Activated CD4-positive, alpha-beta T cell treated with anti-CD3 and anti-CD28 coated beads, Interleukin-2, amount 50 U/mL, for 24 hours (primary cell): ENCODE measurements around the gene CGNL1.

ENCODE experiments used
- DNase-seq, 2 donors: peaks; one replicate each; pipeline ENCODE4 v3.0.0-alpha.2; 2020; ENCODE audit warnings: low read depth in 1 of 2, low spot score in 1 of 2

Gene CGNL1, protein sequence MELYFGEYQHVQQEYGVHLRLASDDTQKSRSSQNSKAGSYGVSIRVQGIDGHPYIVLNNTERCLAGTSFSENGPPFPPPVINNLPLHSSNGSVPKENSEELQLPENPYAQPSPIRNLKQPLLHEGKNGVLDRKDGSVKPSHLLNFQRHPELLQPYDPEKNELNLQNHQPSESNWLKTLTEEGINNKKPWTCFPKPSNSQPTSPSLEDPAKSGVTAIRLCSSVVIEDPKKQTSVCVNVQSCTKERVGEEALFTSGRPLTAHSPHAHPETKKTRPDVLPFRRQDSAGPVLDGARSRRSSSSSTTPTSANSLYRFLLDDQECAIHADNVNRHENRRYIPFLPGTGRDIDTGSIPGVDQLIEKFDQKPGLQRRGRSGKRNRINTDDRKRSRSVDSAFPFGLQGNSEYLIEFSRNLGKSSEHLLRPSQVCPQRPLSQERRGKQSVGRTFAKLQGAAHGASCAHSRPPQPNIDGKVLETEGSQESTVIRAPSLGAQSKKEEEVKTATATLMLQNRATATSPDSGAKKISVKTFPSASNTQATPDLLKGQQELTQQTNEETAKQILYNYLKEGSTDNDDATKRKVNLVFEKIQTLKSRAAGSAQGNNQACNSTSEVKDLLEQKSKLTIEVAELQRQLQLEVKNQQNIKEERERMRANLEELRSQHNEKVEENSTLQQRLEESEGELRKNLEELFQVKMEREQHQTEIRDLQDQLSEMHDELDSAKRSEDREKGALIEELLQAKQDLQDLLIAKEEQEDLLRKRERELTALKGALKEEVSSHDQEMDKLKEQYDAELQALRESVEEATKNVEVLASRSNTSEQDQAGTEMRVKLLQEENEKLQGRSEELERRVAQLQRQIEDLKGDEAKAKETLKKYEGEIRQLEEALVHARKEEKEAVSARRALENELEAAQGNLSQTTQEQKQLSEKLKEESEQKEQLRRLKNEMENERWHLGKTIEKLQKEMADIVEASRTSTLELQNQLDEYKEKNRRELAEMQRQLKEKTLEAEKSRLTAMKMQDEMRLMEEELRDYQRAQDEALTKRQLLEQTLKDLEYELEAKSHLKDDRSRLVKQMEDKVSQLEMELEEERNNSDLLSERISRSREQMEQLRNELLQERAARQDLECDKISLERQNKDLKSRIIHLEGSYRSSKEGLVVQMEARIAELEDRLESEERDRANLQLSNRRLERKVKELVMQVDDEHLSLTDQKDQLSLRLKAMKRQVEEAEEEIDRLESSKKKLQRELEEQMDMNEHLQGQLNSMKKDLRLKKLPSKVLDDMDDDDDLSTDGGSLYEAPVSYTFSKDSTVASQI

DNA sequence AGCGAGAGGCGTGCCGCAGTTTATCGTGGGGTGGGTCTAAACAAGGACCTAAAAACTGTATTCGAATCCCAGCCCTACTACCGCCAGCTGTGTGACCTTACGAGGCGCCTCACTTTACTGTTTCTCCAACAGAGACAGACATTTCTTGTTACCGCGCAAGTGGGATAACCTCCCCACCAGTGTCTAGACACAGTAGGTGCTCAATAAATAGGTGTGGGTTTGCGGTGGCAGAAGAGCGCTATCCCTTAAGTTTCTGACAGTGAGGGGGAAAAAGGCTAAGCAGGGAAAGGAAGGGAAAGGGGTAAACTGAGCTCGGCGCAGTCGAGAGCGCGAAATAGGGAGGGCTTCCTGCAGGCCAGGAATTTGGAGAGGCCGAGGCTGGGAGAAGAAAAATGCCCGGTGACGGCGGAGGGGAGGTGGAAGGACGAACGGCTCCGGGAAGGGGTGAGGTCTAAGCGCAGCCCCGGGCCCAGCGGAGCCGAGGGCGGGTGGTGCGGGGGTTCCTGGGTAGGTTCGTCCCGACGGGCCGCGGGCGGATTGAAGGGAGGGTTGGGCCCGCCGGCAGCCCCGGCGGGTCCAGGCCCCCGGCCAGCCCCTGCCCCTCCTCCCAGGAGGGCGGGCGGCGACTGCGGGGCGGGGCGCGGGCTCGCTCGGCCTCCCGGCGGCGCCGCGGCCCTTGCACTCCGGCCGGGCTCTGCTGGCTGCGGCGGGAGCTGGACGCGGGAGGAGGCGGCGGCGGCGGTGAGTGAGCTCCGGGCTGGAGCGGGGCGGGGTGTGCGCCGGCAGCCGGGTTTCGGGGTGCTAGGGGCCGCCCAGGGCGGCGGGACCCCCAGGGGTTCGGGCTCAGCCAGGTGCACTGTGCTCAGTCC lies at the start of gene CGNL1:
Gene CGNL1, plus strand, starts transcription at position 679 of the 869 bp plus-strand sequence. CDS start 61,495 bp downstream, outside the sequence.
- no peak for DNase-seq

DNA sequence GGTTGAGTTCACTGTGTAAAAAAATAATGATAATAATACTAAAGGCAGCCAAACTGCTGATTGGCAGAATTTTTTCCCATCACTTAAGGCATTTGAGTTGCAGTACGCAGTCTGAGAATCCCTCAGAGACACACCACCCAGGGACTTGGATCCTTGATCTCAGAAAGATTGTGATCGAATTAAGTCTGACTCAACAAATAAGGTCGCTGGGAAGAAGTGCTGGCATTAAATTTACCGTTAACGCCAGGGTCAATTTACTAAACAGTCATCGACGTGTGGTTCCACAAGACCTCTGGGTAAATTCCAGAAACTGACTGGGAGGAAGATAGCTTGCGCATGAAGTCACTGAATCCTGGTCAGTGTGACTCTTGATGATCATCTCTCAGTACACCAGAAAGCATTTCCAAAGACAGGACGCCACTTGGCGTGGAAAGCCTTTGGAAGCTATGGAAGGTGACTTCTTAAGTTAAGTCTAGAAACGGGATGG lies 48.3 kb upstream of the CGNL1 start:
- no peak for DNase-seq

DNA sequence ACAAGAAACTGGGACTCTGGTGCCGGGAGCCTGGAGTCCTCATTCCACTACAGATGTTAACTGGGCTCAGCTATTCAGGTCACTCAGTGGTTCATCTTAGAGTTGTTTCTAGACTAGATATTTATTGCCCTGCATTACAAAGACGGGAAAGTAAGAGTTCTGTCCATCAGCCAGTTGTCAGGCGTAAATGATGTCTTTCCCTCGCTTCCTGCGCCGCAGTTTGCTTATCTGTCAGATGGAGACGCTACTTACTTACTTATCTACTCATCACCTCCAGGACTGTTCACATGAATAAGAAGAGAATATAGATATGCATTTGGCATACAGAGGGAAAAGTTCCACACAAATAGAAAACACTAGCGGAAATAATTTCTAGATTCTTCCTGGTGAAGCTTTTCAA lies 47.8 kb upstream of the CGNL1 start:
- no peak for DNase-seq

DNA sequence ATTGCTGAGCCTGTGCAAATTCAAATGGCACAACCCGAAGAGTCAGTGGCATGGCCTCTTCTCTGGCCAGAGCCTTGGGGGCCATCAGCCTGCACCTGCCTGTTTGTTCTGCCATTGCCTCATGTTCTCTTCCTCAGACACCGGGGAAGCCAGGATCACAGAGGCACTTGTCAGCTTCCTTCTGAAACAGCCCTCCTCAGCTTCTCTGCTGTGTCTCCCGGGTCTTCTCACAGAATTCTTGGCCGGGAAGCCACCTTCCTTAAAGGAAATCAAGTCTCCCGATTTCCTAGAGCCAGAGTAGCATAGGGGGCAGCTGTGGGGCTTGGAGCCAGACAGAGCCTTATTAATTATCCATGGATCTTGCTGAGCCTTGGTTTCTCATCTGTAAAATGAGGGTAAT lies 47.4 kb upstream of the CGNL1 start:
- no peak for DNase-seq

DNA sequence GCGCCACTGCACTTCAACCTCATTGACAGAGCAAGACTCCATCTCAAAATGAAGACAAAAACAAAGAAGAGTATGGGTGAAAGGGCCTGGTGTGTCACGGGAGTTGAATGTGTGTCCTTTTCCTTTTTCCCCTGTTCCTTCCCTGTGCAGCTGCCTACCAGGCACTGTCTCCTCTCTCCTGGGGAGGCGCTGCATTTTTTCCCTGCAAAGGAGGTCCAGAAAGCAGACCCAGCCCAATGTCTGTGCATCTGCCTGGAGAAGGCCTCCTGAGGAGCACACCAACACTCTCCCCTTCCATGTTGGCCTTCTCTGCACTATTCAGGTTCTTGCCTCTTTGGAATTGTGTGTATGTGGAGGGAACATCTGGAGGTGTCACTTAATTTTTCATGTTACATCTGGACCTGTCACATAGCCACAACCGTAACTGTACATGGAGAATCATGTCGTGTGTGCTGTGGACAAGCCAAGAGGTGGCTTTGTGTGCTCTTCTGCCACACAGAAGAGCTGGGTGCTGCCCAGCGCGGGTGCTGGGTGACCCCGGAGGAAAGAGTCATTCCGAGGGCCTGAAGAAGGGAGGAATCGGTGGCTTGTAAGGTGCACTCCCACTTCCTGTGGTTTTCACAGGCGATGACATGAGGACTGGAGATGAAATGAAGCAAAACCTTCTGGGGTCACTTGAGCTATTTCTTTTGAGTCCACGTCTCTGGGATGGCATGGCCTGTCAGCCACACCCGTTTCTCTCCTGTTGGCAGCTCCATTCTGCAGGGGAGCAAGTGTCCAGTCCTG lies 46.5 kb upstream of the CGNL1 start:
- no peak for DNase-seq

DNA sequence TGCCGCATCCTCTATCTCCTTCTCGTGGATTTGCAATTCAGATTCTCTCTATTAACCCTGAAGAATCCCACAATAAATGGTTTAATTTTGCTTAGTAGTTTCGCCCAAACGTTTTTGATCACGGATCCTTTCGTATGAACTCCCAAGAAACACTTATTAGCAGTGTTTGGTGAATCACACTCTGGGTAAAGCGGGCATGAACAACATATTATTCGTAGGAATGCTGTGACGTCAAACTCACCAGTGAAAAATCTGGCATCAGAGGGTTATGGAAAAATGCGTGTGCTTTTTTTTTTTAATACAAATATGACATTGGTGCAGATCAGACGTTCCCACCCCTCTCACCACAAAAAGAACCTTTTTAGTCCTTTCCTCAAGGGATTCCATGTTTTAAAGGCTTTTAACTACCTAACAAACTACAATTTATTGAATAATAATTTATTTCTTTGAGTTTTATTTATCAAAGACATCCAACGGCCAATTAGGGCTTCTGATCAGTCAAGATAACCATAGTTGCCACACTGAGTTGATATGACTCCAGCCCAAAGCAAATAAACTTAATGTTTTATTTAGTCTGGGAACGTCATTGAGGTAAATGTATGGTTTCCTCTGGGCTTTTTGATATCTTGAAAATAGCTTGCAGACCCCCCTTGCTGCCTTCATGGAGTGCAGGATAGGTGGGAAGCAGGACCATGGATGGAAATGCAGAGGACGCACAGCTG lies 45.5 kb upstream of the CGNL1 start:
- DNase-seq: no peak

DNA sequence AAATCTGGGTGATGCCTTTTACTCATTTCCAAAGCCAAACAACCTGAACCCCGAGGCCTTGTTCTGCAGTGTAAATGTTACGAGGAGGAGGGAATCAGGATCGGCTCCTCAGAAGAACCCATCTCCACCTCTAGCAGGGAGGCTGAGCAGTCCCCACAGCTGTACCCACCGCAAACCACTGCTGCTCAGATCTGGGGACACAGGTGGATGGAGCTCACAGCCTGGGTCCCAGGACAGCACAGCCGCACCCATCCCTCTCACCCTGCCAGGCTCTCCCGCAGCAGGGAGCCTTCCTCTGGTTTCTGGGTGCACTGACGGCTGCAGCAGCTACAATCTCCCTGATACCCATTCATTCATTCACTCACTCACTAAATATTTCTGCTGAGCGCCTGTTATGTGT lies 44.0 kb upstream of the CGNL1 start:
- DNase-seq: no peak

DNA sequence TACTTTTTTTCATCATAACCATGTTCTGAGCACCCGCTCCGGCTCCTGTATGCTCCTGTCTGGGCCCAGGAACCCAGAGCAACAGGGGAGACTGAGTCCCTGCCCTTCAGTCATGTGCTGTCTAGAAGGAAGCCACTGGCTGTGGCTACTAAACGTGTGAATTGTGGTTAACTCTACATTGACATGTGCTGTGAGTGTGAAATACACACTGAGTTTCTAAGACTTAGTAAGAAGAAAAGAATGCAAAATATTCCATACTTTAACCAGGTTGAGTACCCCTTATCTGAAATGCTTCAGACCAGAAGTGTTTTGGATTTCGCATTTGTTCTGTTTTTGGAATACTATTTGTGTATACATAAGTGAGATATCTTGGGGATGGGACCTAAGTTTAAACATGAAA lies 42.8 kb upstream of the CGNL1 start:
- DNase-seq: no peak

DNA sequence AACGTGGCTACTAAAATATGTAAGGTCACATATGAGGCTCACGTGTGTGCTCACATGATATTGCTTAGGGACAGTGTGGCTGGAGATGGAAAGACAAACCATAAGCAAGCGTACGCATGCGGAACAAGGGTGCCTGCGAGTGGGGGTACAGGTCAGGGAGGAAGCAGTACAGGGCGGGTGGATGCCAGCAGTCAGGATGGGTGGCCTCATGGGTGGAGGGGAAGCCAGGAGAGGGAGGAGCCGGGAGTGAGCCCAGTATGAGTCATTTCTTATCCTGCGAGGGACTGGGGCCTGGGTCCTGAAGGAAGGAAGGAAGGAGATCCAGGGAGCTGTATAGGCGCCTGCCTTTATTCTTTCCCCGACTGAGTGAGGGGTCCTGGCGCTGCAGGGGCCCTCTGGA lies 42.0 kb upstream of the CGNL1 start:
- no peak for DNase-seq

DNA sequence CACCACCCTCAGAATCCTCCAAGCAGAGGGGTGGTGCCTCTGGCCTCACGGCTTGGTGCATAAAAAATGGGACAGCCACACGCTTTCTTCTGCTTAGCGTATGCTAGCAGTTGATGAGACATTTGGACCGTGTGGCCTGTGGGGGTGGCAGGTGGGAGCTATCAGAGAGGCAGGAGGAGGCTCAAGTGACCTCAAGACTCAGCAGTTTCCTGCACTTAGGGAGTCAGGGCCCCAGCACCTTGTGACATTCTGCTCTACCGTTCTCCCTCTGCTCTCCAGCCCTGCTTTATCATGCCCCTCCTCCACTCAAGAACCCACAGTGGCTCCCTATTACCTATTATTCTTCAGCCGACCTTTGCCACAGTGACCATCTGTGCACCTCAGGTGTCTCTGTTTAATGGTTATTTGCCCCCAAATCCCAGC lies 41.0 kb upstream of the CGNL1 start:
- DNase-seq: no peak

DNA sequence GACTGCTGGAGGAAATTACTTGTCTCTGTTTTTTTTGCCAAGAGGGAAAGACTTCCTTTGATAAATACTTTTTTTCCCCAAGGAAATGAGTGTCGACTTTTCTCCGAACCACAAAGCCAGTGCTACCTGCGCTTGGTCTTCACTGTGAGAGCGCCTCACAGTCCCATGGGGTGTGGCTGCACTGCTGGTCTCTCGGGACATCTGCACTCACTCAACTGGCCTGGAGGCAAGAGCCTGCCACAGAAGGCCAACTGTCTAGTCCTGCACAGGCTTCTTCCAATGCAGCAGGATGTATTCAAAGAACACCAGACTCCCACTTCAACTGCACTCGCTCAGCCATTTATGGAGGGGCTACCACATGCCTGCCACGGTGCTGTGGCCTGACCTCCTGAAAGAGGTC lies 40.6 kb upstream of the CGNL1 start:
- DNase-seq: no peak

DNA sequence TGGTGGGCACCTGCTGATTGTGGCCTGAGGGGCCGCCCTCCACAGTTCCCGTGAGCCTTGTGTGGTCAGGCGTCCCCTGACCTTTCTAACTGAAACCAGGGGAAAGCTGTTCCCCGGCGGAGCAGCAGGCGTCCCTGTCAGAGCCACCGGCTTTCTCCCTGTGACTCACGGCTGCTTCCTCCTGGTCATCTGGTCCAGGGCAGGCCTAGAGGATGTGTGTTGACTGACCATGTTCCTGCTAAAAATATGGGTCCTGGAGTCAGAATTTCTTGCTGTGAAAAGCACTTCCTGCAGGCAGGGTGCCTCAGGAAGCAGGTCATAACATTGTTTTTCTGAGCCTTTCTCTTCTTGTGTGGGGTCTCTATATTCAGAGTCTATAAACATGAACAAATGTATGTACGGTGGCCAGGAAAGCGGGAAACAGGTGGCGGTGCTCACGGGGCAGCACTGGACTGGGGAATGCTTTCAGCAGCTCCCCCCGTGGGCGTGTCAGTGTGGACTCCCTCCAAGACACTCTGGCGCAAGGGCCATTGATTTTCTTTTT lies 38.4 kb upstream of the CGNL1 start:
- DNase-seq: no peak

DNA sequence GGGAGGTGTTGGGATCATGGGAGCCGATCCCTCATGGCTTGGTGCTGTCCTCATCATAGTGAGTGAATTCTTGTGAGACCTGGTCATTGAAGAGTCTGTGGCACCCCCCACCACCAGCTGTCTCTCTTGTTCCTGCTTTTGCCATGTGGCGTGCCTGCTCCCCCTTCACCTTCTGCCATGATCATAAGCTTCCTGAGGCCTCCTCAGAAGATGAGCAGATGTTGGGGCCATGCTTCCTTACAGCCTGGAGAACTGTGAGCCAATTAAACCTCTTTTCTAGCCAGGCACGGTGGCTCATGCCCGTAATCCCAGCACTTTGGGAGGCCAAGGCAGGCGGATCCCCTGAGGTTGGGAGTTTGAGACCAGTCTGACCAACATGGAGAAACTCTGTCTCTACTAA lies 37.0 kb upstream of the CGNL1 start:
- no peak for DNase-seq

DNA sequence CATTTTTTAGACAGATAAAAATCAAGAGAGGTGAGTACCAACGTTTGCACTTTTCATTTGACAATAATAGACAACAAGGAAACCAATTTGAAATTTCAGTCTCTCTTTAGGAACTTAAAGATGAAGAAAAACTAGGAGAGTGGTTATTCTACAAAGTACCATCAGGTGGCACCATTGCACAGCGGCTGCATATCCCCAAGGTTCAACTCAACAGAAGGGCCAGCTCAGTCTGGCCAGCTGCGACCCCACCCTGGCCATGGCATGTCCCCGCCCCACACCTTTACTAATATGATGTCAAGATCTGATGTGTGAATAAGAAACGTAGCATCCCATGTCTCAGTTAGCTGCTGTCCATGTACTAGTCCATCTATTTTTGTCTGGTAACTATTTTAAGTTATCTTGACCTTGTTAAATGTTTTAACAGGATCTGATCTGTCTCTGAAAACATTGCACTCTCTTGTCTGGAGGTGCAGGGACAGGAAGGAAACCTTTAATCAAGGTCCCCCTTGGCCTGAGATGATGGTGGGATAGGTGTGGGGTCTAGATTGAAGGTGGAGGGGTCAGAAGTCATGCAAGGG lies 35.5 kb upstream of the CGNL1 start:
- DNase-seq: no peak

DNA sequence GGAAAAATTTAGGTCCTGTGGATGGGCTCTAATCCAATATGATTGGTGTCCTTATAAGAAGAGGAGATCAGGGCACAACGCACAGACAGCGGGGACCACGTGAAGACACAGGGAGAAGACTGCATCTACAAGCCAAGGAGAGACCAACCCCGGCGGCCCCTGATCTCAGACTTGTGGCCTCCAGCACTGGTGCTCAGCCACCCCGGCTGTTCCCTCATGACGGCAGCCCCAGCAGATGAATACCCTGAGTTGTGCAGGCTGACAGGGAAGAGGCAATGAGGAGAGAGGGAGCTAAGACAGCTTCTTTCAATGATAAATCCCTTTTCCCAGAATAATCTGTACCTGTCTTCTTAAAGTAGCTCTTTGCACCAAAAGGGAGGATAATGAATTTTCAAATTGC lies 33.3 kb upstream of the CGNL1 start:
- DNase-seq: no peak

DNA sequence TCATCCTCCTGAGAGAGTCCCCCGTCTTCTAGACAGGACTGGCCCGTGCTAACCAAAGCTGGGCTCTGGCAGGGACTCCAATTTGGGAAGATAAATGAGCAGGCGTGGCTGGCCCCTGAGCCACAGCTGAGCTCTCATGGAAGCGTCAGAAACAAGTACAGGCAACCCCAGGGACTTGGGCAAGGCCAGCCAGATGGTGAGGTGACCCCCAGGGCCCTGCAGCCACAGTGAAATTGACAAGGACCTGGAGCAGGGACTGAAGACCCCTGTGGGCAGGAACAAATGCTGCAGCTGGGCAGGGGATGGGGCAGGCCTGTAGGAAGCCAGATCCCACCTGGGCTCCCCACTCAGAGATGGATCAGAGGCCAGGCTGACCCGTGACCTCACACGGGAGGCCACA lies 32.8 kb upstream of the CGNL1 start:
- DNase-seq: no peak

DNA sequence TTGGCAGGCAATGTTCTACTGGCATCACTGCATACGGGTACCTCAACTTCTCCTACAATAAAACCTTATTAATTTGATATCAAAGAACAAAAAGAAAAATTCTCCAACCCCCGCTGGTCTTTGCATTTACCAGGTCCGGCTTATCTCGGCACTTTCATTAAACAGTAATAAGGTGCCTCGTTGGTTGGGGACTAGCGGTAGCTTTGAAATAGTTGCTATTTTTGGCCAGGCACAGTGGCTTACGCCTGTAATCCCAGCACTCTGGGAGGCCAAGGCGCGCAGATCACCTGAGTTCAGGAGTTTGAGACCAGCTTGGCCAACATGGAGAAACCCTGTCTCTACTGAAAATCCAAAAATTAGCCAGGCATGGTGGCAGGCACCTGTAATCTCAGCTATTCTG lies 32.0 kb upstream of the CGNL1 start:
- DNase-seq: no peak

DNA sequence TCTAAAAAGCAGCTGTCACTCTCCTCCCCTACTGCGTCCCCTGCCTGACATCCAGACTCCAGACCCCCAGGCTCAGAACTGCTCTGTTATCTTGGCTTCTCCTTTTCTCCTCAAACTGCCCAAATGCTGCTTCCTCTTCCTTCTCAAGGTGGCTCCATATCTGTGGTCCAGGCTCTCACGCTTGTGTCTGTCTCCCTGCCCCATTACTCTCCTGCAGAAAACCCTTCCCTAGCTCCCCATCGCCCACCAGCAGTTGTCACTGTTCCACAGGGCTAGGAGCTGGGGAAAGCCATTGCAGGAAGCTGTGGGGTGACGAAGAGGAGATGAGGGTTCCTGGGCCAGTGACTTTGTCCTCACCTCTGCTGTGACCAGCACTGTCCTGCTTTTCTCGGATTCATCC lies 30.7 kb upstream of the CGNL1 start:
- DNase-seq: no peak
